Adrenal gland (tissue), 12 donors: Measurements from ENCODE around the gene DNAH8. TPM values are rescaled to one million over a fixed set of nuclear protein-coding genes. Genes with fewer than 3 reads are reported as not detected.

Source experiments
- DNase-seq, 7 donors: peaks; one replicate each; pipeline ENCODE4 v3.0.0-alpha.2; 2019 to 2020
- H3K27ac ChIP-seq, 5 donors: fragments of 200-600 bp; sonication (generic) in 4 of 5; 1 replicate in 3 of 5; 2 replicates in 2 of 5; pipeline versions ENCODE4 v1.5.1 to v1.8.0; 2016 to 2020; ENCODE audit warnings: mild to moderate bottlenecking in 1 of 5
- H3K27me3 ChIP-seq: fragments of 200-600 bp; 2 replicates; pipeline ENCODE4 v1.8.0; 2021
- H3K36me3 ChIP-seq, 2 donors: fragments of 200-600 bp; replicated peaks in 1 of 2; 1 replicate in 1 of 2; 2 replicates in 1 of 2; pipeline versions ENCODE4 v1.5.1 to v1.8.0; 2018 to 2022
- H3K4me1 ChIP-seq, 2 donors: fragments of 200-600 bp; replicated peaks in 1 of 2; 1 replicate in 1 of 2; 2 replicates in 1 of 2; pipeline versions ENCODE4 v1.5.1 to v1.8.0; 2018 to 2021
- H3K4me3 ChIP-seq, 4 donors: fragments of 200-600 bp; sonication (generic) in 3 of 4; one replicate each; pipeline ENCODE4 v1.5.1; 2016 to 2018
- H3K9me3 ChIP-seq, 3 donors: fragments of 200-600 bp; sonication (generic) in 1 of 3; replicated peaks in 1 of 3; 1 replicate in 2 of 3; 2 replicates in 1 of 3; pipeline versions ENCODE4 v1.5.1 to v1.8.0; 2016 to 2021
- CTCF ChIP-seq, 6 experiments: fragments of 450-650 bp in 4 of 6; fragments of 200-600 bp in 2 of 6; sonication (generic) in 1 of 6; IDR thresholded peaks; 1 replicate in 5 of 6; 2 replicates in 1 of 6; pipeline versions ENCODE4 v1.5.1 to v1.8.0; 2016 to 2021; ENCODE audit warnings: antibody characterized with exemption in 6 of 6, mild to moderate bottlenecking in 2 of 6, moderate library complexity in 1 of 6
- POLR2A ChIP-seq, 2 donors: fragments of 450-650 bp; IDR thresholded peaks; one replicate each; pipeline ENCODE4 v1.6.1; 2017; ENCODE audit warnings: antibody characterized with exemption in 2 of 2, mild to moderate bottlenecking in 2 of 2, moderate library complexity in 1 of 2
- WGBS, 4 donors: extraction: QIAGEN DNeasy Blood & Tissue Kit in 2 of 4; methylation state at CpG; one replicate each; pipeline versions ENCODE4 v1.1.5 to v1.1.7; 2013 to 2017; 5-methylcytosine and 5-hydroxymethylcytosine counted together
- intact Hi-C, 2 donors: fragments of 100-400 bp; cut with DNase I; formaldehyde crosslinking; loops; one replicate each; pipeline versions ENCODE4 v1.14.1 to v1.15.0; 2022 to 2023
- polyA plus RNA-seq, 3 donors: library from polyadenylated mRNA; stranded (reverse); fragments of 200-250 nt in 2 of 3; fragments of 350-450 nt in 1 of 3; fragmentation: Illumina TruSeq in 1 of 3; extraction: RNeasy Lipid Tissue Mini Kit (QIAGEN cat#74804) in 1 of 3; gene quantifications; one replicate each; pipeline ENCODE4 v1.2.3, GENCODE V29; 2013 to 2014
- total RNA-seq, 9 donors: library from RNA; depleted of rRNA in 4 of 9; stranded (reverse); fragments of >200 nt in 4 of 9; fragments of 120-200 nt in 1 of 9; fragmentation: NEBNext Ultra II Directional in 1 of 9; extraction: Animal tissue kit (Norgen Biotek cat#: 25700) in 1 of 9; gene quantifications; one replicate each; pipeline versions ENCODE4 v1.1.0 to v1.2.4, GENCODE V29; 2013 to 2023
- donor health status: healthy with polysubstance abuse.
- donor health status: Bipolar disorder and iron deficiency.
- donor health status: DM: yes; HTN: yes; CAD: no.
- donor health status: DM: no; HTN: no; CAD: no.
- donor health status: DM: no; HTN: no; CAD: no.
- donor health status: DM: yes; HTN: yes; CAD: no.

DNAH8 gene
- total and polyA plus RNA-seq, 12 donors, result under 0.01 to 0.02 TPM; not detected in 10

GRCh38 chr6:39073471-39074355 lies 358.6 kb downstream of the DNAH8 start:
- no peaks in the 10 kb centered on the region for H3K36me3 ChIP-seq
- intact Hi-C loops, result no loop called here
- H3K27me3 ChIP-seq, result no peaks in the 10 kb centered on the region
- no peak overlapping the region for H3K4me3 ChIP-seq
- H3K27ac ChIP-seq, result no peak overlapping the region
- 82 to 91% (median 86%) methylated on average over 10 to 17 of the region's 17 CpGs for WGBS, 4 donors
- no peaks in the 10 kb centered on the region for H3K4me1 ChIP-seq
- TF ChIP-seq POLR2A (IDR thresholded peaks at IDR 0.05), result no peak
- no peak for TF ChIP-seq CTCF (IDR thresholded peaks at IDR 0.05)
- no peaks in the 10 kb centered on the region for H3K9me3 ChIP-seq
- DNase-seq, result peak in 1 of 7 donors; percentile 11

GRCh38 chr6:39074486-39074885 lies 359.4 kb downstream of the DNAH8 start:
- no peak overlapping the region for H3K4me3 ChIP-seq
- no peaks in the 10 kb centered on the region for H3K36me3 ChIP-seq
- no peak overlapping the region for H3K27ac ChIP-seq
- intact Hi-C loops, result no loop called here
- H3K9me3 ChIP-seq, result no peaks in the 10 kb centered on the region
- peak in 1 of 7 donors; percentile 24 for DNase-seq
- TF ChIP-seq POLR2A (IDR thresholded peaks at IDR 0.05), result no peak
- no peaks in the 10 kb centered on the region for H3K4me1 ChIP-seq
- WGBS, 4 donors, result 81 to 88% (median 85%) methylated on average over 9 of the region's 9 CpGs
- no peaks in the 10 kb centered on the region for H3K27me3 ChIP-seq

GRCh38 chr6:39075010-39075686 lies 360.0 kb downstream of the DNAH8 start:
- no peaks in the 10 kb centered on the region for H3K4me1 ChIP-seq
- no peaks in the 10 kb centered on the region for H3K27me3 ChIP-seq
- H3K36me3 ChIP-seq, result no peaks in the 10 kb centered on the region
- no peak for TF ChIP-seq POLR2A (IDR thresholded peaks at IDR 0.05)
- no peak for TF ChIP-seq CTCF (IDR thresholded peaks at IDR 0.05)
- no peak overlapping the region for H3K4me3 ChIP-seq
- peak in 2 of 7 donors; percentile 8 to 25 for DNase-seq
- intact Hi-C loops, result no loop called here
- 68 to 78% (median 72%) methylated on average over 11 to 12 of the region's 12 CpGs for WGBS, 4 donors
- H3K27ac ChIP-seq, result no peak overlapping the region
- no peaks in the 10 kb centered on the region for H3K9me3 ChIP-seq

GRCh38 chr6:39075807-39076622 lies 360.9 kb downstream of the DNAH8 start:
- TF ChIP-seq CTCF (IDR thresholded peaks at IDR 0.05), result no peak
- TF ChIP-seq POLR2A (IDR thresholded peaks at IDR 0.05), result no peak

More at GRCh38 chr6:39075807-39076622, 360.9 kb downstream of the DNAH8 start:
- H3K36me3 ChIP-seq, result no peaks in the 10 kb centered on the region
- no peaks in the 10 kb centered on the region for H3K4me1 ChIP-seq
- H3K27me3 ChIP-seq, result no peaks in the 10 kb centered on the region
- H3K4me3 ChIP-seq, result no peak overlapping the region
- no peaks in the 10 kb centered on the region for H3K9me3 ChIP-seq
- H3K27ac ChIP-seq, result no peak overlapping the region
- WGBS, 4 donors, result 80 to 83% (median 81%) methylated on average over 10 to 11 of the region's 11 CpGs
- intact Hi-C loops, result no loop called here
- peak in 2 of 7 donors; percentile 5 to 33 for DNase-seq
